Neural cell (in vitro differentiated cells): ENCODE measurements around the gene SPRING1.

Experiments used
- TAF1 ChIP-seq: IDR thresholded peaks from 2 replicates; pipeline ENCODE4 v1.6.1; 2012; ENCODE audit warnings: low read depth
- TF ChIP-seq, protein P1 (sequence below): fragments of 450-650 bp; IDR thresholded peaks from 2 replicates; pipeline ENCODE4 v1.5.1; 2014; ENCODE audit warnings: antibody characterized with exemption, mild to moderate bottlenecking, moderate library complexity; ENCODE audit not compliant: poor library complexity, severe bottlenecking

DNA sequence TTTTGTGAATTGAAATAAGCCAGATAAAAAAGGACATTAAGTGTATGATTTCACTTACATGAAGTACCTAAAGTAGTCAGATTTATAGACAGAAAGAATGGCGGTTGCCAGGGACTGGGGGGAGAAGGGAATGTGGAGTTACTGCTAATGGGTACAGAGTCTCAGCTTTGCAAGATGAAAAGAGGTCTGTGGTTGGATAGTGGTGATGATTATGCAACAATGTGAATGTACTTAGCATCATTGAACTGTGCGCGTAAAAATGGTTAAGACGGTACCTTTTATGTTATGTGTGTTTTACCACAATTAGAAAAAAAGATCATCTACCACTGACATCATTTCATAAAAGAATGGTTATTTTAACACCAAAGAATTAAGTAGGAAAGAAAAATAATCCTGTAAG, 36.2 kb upstream of the SPRING1 start:
- TF ChIP-seq, protein P1, sequence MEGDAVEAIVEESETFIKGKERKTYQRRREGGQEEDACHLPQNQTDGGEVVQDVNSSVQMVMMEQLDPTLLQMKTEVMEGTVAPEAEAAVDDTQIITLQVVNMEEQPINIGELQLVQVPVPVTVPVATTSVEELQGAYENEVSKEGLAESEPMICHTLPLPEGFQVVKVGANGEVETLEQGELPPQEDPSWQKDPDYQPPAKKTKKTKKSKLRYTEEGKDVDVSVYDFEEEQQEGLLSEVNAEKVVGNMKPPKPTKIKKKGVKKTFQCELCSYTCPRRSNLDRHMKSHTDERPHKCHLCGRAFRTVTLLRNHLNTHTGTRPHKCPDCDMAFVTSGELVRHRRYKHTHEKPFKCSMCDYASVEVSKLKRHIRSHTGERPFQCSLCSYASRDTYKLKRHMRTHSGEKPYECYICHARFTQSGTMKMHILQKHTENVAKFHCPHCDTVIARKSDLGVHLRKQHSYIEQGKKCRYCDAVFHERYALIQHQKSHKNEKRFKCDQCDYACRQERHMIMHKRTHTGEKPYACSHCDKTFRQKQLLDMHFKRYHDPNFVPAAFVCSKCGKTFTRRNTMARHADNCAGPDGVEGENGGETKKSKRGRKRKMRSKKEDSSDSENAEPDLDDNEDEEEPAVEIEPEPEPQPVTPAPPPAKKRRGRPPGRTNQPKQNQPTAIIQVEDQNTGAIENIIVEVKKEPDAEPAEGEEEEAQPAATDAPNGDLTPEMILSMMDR: no peak
- no peak for TF ChIP-seq TAF1
